ENCODE measurements around the gene UNC5A. TPM values are rescaled to one million over a fixed set of nuclear protein-coding genes. Genes with fewer than 3 reads are reported as not detected.

UNC5A gene
- total RNA-seq, 1 experiment from 2014 or later: 20.2 TPM

DNA sequence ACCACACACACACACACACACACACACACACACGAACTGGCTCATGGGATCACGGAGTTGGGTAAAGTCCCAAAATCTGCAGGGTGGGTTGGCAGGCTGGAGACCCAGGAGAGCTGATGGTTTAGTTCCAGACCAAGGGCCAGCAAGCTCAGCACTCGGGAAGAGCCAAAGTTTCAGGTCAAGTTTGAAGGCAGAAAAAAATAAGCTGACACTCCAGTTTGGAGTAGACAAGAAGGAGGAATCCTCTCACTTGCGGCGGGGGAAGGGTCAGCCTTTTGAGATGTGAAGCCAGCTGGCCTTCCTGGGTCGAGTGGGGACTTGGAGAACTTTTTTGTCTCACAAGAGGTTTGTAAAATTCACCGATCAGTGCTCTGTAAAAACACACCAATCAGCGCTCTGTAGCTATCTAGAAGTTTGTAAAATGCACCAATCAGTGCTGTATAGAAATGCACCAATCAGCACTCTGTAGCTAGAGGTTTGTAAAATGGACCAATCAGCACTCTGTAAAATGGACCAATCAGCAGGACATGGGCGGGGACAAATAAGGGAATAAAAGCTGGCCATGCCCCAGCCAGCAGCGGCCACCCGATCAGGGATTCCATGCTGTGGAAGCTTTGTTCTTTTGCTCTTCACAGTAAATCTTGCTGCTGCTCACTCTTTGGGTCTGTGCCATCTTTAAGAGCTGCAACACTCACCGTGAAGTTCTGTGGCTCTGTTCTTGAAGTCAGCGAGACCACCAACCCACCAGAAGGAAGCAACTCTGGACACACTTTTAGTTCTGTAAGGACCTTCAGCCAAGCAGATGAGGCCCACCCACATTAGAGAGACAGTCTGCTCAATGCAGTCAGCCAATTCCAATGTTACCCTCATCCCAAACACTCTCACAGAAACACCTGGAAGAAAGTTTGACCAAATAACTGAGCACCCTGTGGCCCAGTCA is 37.8 kb upstream of the UNC5A start:
- no peaks in the 10 kb centered on the region for H3K4me1 Mint-ChIP-seq (ENCODE audit: low read depth, unreplicated experiment)
- H3K4me3 Mint-ChIP-seq (ENCODE audit: low read depth, unreplicated experiment): no peak overlapping the region
- no peaks in the 10 kb centered on the region for H3K9me3 Mint-ChIP-seq (ENCODE audit: low read depth, unreplicated experiment)
- intact Hi-C loops (cut with micrococcal nuclease; ENCODE audit: unreplicated experiment): no loop called here
- H3K36me3 Mint-ChIP-seq (ENCODE audit: insufficient read depth, unreplicated experiment): peaks cover 5% of the 10 kb centered on the region
- BruUV-seq (replicated peaks): no TSS peak
- DNase-seq: no peak
- H3K27me3 Mint-ChIP-seq (ENCODE audit: unreplicated experiment): peaks cover 90% of the 10 kb centered on the region
- TF ChIP-seq, protein P1, sequence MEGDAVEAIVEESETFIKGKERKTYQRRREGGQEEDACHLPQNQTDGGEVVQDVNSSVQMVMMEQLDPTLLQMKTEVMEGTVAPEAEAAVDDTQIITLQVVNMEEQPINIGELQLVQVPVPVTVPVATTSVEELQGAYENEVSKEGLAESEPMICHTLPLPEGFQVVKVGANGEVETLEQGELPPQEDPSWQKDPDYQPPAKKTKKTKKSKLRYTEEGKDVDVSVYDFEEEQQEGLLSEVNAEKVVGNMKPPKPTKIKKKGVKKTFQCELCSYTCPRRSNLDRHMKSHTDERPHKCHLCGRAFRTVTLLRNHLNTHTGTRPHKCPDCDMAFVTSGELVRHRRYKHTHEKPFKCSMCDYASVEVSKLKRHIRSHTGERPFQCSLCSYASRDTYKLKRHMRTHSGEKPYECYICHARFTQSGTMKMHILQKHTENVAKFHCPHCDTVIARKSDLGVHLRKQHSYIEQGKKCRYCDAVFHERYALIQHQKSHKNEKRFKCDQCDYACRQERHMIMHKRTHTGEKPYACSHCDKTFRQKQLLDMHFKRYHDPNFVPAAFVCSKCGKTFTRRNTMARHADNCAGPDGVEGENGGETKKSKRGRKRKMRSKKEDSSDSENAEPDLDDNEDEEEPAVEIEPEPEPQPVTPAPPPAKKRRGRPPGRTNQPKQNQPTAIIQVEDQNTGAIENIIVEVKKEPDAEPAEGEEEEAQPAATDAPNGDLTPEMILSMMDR (IDR thresholded peaks at IDR 0.05; ENCODE audit: unreplicated experiment): no peak
- CTCF ChIA-PET: interaction anchor here (0.9 kb wide), 1 partner anchor 11 kb away, joined by 5 read pairs; no protein-coding TSS in a partner anchor
- no peak overlapping the region for H3K27ac Mint-ChIP-seq (ENCODE audit: unreplicated experiment)

DNA sequence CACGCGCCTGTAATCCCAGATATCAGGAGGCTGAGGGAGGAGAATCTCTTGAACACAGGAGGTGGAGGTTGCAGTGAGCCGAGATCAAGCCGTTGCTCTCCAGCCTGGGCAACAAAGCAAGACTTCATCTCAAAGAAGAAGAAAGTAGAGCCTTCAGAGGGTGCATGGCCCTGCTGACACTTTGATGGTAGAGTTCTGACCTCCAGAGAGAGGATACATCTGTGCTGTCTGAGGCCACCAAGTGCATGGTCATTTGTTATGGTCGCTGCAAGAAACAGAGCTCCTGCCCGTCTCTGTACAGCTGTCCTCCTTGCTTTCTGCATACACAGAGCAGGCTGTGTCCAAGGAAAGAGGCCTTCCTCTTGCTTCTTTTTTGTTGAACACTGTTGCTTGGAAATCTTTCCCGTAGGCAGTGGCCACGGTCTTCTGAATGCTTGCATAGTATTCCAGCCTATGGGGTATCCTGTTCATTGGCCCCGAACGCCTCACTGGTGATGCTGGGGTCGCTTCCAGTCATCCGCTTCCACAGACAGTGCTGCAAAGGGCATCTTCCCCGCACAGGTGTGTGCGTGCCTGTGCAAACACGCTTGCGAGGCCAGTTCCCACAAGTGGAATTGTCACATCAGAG is 36.8 kb upstream of the UNC5A start:
- CTCF ChIA-PET: no interaction called here
- H3K9me3 Mint-ChIP-seq (ENCODE audit: low read depth, unreplicated experiment): no peaks in the 10 kb centered on the region

DNA sequence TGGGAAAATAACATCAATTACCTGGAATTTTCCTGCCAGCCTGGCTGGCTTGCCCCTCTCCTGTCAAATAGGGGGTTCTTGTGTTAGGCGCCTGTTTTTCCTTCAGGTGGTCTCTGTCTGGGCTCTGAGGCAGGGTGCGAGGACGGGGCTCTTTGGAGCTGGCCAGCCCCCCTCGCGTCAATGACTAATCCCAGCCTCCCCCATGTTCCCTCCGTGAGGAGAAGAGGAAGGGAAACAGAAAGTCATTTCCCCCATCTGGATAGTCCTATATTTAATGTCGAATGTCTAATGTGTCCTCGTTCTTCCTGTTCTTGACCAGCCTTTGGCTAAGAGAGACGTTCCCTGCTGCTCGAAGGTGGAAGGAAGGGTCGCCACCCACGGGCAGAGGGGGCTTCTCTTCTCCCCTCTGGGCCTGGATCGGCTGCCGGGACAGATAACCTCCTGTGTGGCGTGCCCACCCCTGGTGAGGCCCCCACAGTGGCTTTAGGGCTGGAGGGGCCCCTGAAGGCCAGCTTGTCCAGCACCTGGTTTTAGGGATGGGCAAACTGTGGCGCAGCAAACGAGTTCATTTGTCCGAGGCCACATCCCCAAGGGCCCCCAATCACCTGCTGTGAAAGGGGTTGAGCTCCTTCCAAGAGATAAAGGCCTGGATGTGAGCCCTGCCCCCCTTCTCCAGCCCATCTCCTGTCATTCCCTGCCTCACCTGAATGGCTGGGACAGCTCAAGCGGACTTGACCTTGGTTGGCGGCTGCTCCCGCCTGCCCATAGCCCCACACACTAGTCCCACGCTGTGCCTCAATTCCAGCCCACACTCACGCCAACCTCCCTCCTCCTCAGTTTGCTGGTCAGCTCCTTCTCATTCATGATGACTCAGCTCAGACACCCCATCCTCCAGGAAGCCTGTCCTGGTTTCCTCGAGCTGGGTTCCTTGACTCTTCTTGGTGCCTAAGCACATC is 35.9 kb upstream of the UNC5A start:
- Mint-ChIP-seq H3K4me3 (ENCODE audit: low read depth, unreplicated experiment) (no peak overlapping the region), H3K36me3 (ENCODE audit: insufficient read depth, unreplicated experiment) (peaks cover 5% of the 10 kb centered on the region), H3K9me3 (ENCODE audit: low read depth, unreplicated experiment) (no peaks in the 10 kb centered on the region), H3K4me1 (ENCODE audit: low read depth, unreplicated experiment) (no peaks in the 10 kb centered on the region), H3K27ac (ENCODE audit: unreplicated experiment) (no peak overlapping the region), H3K27me3 (ENCODE audit: unreplicated experiment) (peaks cover 89% of the 10 kb centered on the region)
- CTCF ChIA-PET: no interaction called here
- intact Hi-C loops (cut with micrococcal nuclease; ENCODE audit: unreplicated experiment): no loop called here
- TF ChIP-seq, protein P1 (IDR thresholded peaks at IDR 0.05; ENCODE audit: unreplicated experiment): no peak
- DNase-seq: no peak
- no TSS peak for BruUV-seq (replicated peaks)

More for the DNA sequence above, 36.8 kb upstream of the UNC5A start:
- H3K4me3 Mint-ChIP-seq (ENCODE audit: low read depth, unreplicated experiment): no peak overlapping the region
- intact Hi-C loops (cut with micrococcal nuclease; ENCODE audit: unreplicated experiment): no loop called here
- H3K27me3 Mint-ChIP-seq (ENCODE audit: unreplicated experiment): peaks cover 89% of the 10 kb centered on the region
- BruUV-seq (replicated peaks): no TSS peak
- no peak overlapping the region for H3K27ac Mint-ChIP-seq (ENCODE audit: unreplicated experiment)
- TF ChIP-seq, protein P1 (IDR thresholded peaks at IDR 0.05; ENCODE audit: unreplicated experiment): no peak
- H3K36me3 Mint-ChIP-seq (ENCODE audit: insufficient read depth, unreplicated experiment): peaks cover 5% of the 10 kb centered on the region
- DNase-seq: no peak
- H3K4me1 Mint-ChIP-seq (ENCODE audit: low read depth, unreplicated experiment): no peaks in the 10 kb centered on the region

DNA sequence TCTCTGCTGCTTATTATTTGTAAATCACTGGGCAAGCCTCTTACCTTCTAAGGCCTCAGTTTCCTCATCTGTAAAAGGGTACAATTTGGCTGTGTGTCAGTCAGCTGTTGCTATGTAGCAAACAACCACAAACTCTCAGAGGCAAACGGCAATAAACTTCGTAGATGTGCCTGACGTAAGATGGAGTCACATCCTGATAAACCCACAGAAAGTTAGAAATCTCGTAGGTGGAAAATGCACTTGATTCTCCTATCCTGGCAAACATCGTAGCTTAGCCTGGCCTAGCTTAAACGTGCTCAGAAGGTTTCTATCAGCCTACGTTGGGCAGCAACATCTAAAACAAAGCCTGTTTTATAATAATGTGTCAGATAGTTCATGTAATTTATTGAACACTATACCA is 35.0 kb upstream of the UNC5A start:
- H3K27ac Mint-ChIP-seq (ENCODE audit: unreplicated experiment): no peak overlapping the region
- peaks cover 5% of the 10 kb centered on the region for H3K36me3 Mint-ChIP-seq (ENCODE audit: insufficient read depth, unreplicated experiment)
- no peak overlapping the region for H3K4me3 Mint-ChIP-seq (ENCODE audit: low read depth, unreplicated experiment)
- H3K9me3 Mint-ChIP-seq (ENCODE audit: low read depth, unreplicated experiment): no peaks in the 10 kb centered on the region
- intact Hi-C loops (cut with micrococcal nuclease; ENCODE audit: unreplicated experiment): no loop called here
- H3K4me1 Mint-ChIP-seq (ENCODE audit: low read depth, unreplicated experiment): peaks cover 8% of the 10 kb centered on the region
- DNase-seq: no peak
- TF ChIP-seq, protein P1 (IDR thresholded peaks at IDR 0.05; ENCODE audit: unreplicated experiment): no peak
- CTCF ChIA-PET: no interaction called here
- BruUV-seq (replicated peaks): no TSS peak
- peaks cover 92% of the 10 kb centered on the region for H3K27me3 Mint-ChIP-seq (ENCODE audit: unreplicated experiment)

Measured in Calu3 (cell line).